Stimulated activated naive CD8-positive, alpha-beta T cell treated with anti-CD3 and anti-CD28 coated beads, Interleukin-15, Interleukin-2, amounts not matched to agents 100 ng/mL and 50 ng/mL, for 24 hours (primary cell): ENCODE measurements around the gene NTN1.

ENCODE experiments used
- H3K27ac Mint-ChIP-seq: one replicate; pipeline ENCODE4 v1.8.0; 2021; ENCODE audit warnings: mild to moderate bottlenecking, mixed read lengths
- H3K27me3 Mint-ChIP-seq: one replicate; pipeline ENCODE4 v1.8.0; 2021; ENCODE audit warnings: mixed read lengths
- H3K36me3 Mint-ChIP-seq: one replicate; pipeline ENCODE4 v1.8.0; 2021; ENCODE audit warnings: low read depth, mixed read lengths
- H3K4me1 Mint-ChIP-seq: one replicate; pipeline ENCODE4 v1.8.0; 2021; ENCODE audit warnings: low read depth, mixed read lengths
- H3K4me3 Mint-ChIP-seq: one replicate; pipeline ENCODE4 v1.8.0; 2021; ENCODE audit warnings: mild to moderate bottlenecking, mixed read lengths
- H3K9me3 Mint-ChIP-seq: one replicate; pipeline ENCODE4 v1.8.0; 2021; ENCODE audit warnings: mixed read lengths

Gene NTN1

DNA sequence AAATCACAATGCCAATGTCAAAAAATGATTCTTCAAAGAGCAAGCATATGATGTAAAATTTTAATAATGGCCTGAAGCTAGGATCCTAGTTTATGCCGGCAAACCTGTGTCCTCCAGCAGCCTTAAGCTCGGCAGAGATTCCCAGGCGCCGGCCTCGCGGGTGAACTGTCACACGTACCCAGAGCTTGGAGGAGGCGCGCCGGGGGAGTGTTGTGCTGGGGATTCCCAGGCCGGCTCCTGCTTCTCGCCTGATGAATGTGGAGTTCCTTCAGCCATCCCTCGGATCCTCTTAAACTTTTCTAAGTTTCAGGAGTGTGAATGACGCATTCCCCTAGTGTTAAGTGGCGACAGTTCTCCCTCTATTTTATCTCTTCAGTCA lies 19.1 kb upstream of the NTN1 start:
- no peak overlapping the region for H3K27ac Mint-ChIP-seq
- H3K36me3 Mint-ChIP-seq, result peaks cover 3% of the 10 kb centered on the region
- H3K27me3 Mint-ChIP-seq, result peaks cover 57% of the 10 kb centered on the region
- H3K9me3 Mint-ChIP-seq, result no peaks in the 10 kb centered on the region
- H3K4me3 Mint-ChIP-seq, result peak overlapping the region; percentile 60
- peaks cover 15% of the 10 kb centered on the region for H3K4me1 Mint-ChIP-seq

DNA sequence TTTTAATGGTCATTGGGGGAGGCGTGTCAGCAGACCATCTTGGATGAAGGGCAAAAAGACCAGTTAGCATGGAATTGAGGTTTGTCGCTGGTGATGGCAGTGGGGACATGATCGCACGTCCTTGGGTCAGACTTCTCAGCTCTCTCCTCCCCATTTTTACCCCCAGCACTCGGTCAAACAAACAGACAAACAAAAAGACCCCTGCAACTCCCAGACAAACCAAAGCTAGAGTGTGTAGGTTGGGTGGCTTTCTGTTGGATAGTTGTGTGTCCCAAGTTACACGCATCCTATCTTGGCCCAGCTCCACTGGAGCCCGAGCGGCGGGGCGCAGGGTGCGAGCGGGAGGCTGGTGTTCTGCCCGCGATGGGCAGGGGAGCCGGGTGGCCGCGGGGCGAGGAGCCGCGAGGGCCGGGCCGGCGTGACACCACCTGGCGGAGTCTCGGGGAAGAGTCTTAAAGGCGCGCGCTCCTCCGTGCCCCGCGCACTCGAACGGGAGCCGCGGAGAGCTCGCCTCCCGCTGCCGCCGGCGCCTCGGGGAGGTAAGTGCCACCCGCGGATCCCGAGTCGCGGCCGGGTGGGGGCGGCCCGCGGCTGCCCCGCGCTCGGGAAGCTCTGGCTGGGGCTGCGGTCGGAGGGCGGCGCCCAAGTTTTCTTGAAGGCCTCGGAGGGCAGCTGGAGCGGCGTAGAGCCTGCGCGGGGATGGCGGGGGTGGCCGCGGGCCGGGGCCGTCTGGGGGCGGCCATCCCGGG lies 18.5 kb upstream of the NTN1 start:
- H3K4me1 Mint-ChIP-seq, result peaks cover 15% of the 10 kb centered on the region
- peaks cover 3% of the 10 kb centered on the region for H3K36me3 Mint-ChIP-seq
- no peaks in the 10 kb centered on the region for H3K9me3 Mint-ChIP-seq
- peak overlapping the region; percentile 60 for H3K4me3 Mint-ChIP-seq
- peaks cover 63% of the 10 kb centered on the region for H3K27me3 Mint-ChIP-seq
- no peak overlapping the region for H3K27ac Mint-ChIP-seq

DNA sequence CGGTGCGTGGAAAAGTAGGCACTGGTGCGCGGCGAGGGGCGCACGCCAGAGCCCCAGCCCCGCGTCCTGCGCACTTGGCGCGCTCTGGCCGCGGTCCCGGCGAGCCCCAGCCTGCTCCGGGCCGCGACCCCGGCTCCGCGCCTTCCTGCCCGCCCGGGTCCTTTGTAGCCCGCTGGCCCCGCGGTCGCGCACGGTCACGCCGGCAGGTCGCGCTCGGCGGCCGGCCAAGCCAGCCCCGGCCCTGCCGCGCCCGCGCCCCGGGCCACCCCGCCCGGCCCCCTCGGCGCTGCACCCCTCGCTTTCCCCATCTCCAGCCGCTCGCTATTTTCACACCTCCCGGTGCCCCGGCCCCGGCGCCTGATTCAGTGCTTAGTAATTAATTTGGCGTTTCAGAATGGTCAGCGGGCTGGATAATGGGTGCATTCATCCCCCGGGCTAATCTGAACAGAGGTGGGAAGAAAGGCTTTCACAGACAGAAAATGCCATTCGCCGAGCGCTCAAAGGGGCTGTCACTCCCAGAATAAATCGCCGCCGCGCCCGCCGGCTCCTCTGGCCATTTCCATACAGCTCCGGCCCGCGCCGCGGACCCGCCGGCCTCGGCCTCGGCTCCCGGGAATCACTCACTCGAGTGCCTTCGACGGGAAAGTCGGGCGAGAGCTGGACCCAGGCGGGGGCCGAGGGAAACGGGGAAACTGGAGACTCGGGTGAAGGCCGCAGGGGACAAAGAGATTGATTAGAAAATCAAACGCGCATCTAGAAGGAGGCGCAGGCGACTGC lies 17.8 kb upstream of the NTN1 start:
- Mint-ChIP-seq H3K36me3 (peaks cover 3% of the 10 kb centered on the region), H3K27me3 (peaks cover 62% of the 10 kb centered on the region), H3K4me3 (peak overlapping the region; percentile 30), H3K9me3 (no peaks in the 10 kb centered on the region), H3K27ac (no peak overlapping the region), H3K4me1 (peaks cover 15% of the 10 kb centered on the region)

DNA sequence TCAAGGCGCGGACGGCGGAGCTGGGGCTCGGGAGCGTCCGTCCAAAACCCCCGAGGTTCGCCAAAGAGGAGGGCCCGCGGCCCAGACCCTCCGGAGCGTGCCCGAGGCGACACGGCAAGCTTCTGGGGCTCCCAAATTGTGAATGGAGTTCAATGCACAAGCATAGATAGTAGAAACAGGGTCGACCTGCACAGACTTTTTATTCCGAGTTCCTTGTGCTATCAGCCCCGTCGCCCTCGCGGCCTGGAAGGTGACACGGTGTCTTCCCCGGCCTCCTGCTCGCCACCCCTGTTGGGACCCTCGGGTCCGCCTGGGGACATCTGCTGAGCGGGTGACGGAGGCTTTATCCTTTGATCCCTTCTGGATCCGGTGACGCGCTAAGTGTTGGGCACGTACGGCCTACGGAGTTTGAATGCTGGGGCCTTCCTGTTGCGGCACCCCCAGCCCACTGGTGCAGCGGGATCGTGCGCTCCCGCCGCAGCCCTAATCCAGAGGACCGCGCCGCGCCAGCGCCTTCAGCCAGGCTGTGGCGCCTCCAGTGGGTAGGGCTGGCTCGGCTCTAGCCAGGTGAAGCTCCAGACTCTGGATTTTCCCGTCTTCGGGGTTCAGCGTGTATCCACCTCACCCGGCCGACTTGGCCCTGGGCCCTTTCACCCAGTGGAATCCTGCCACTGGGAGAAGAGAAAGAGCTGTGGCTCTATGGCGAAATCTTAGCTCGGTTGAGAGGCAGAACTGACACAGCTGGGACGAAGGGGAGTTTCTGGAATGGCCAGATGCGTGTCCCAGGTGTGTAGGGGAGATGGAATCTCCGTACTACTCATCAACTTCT lies 17.0 kb upstream of the NTN1 start:
- Mint-ChIP-seq H3K4me1 (peaks cover 15% of the 10 kb centered on the region), H3K27me3 (peaks cover 66% of the 10 kb centered on the region), H3K27ac (no peak overlapping the region), H3K9me3 (no peaks in the 10 kb centered on the region), H3K4me3 (no peak overlapping the region), H3K36me3 (peaks cover 3% of the 10 kb centered on the region)

DNA sequence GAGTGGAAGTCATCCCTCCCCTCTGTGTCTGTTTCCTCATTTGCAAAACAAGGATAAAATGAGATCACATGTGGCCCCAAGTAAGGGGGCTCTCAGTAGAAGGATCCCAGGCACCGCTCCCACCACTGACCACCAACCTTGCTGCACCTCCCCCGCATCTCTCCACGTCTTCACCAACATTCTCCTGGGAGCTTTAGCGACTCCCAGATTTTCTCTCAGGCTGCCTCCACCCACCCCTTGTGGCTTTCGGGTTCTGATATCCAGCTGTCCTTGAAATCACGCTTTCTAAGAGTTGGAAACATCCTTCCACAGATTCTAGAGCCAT lies 16.4 kb upstream of the NTN1 start:
- Mint-ChIP-seq H3K4me3 (no peak overlapping the region), H3K9me3 (no peaks in the 10 kb centered on the region), H3K27ac (no peak overlapping the region), H3K36me3 (peaks cover 3% of the 10 kb centered on the region), H3K4me1 (peaks cover 15% of the 10 kb centered on the region), H3K27me3 (peaks cover 70% of the 10 kb centered on the region)

DNA sequence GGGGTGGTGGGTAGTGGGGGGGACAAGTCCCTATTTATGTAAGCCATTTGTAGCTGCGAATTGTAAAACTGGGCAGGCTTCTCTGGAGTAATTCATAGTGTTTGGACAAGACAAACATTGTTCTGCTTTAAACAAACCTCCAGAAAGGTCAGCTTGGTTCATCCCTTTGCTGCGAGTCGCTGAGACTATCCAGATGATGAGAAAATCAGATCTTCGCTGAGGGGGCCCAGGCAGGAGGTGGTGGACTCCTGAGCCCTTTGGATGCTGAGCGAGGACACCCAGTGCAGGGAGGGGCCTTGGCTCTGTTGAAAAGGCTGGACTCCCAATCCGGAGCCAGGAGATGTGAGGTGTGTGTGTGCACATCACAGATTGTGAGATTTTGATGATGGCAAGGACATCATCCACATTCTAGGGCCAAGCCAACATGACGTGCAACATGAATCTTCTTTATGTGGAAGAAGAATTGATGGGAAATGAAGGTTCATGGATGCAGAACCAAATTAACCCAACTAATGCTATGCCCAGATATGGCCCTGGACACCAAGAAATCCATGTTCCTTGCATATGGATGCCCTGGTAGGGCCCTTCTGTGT lies 15.0 kb upstream of the NTN1 start:
- H3K4me1 Mint-ChIP-seq, result peaks cover 15% of the 10 kb centered on the region
- H3K27ac Mint-ChIP-seq, result no peak overlapping the region
- H3K27me3 Mint-ChIP-seq, result peaks cover 72% of the 10 kb centered on the region
- H3K9me3 Mint-ChIP-seq, result no peaks in the 10 kb centered on the region
- peaks cover 3% of the 10 kb centered on the region for H3K36me3 Mint-ChIP-seq
- no peak overlapping the region for H3K4me3 Mint-ChIP-seq

DNA sequence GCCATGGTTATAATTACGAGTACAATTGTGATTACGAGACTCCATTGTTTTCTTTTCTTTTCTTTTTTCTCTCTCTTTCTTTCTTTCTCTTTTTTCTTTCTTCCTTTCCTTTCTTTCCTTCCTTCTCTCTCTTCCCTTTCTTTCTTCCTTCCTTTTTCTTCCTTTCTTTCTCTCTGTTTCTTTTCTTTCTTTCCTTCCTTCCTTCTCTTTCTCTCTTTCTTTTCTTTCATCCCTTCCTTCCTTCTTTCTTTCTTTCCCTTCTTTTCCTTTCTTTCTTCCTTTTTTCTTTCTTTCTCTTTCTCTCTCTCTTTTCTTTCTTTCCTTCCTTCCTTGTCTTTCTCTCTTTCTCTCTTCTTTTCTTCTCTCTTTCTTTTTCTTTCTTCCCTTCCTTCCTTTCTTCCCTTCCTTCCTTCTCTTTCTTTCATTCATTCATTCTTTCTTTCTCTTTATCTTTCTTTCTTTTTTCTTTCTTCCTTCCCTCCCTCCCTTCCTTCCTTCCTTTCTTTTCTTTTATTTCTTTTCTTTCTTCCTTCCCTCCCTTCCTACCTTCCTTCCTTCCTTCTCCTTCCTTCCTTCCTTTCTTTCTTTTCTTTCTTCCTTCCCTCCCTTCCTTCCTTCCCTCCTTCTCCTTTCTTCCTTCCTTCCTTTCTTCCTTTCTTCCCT lies 14.1 kb upstream of the NTN1 start:
- H3K36me3 Mint-ChIP-seq, result peaks cover 3% of the 10 kb centered on the region
- peaks cover 11% of the 10 kb centered on the region for H3K4me1 Mint-ChIP-seq
- no peak overlapping the region for H3K4me3 Mint-ChIP-seq
- no peak overlapping the region for H3K27ac Mint-ChIP-seq
- H3K9me3 Mint-ChIP-seq, result no peaks in the 10 kb centered on the region
- H3K27me3 Mint-ChIP-seq, result peaks cover 67% of the 10 kb centered on the region

DNA sequence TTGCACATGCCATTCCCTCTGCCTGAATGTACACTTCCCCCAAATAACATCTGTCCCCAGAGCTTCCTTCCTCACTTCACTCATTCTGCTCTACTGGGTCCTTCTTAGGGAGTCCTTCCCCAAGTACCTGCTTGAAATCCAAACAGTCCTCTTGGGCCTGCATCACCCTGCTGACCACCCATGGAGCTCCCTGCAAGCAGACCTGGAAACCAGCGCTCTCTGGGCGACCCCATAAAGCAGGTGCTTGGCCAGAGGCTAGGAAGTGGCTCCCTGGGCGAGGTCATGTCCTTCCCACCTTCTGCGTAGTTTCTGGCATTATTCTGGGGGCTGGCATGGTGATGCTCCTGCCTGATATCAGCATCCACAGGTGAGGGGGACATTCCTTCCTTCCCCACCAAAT lies 12.2 kb upstream of the NTN1 start:
- Mint-ChIP-seq H3K27me3 (peaks cover 70% of the 10 kb centered on the region), H3K36me3 (peaks cover 3% of the 10 kb centered on the region), H3K4me3 (no peak overlapping the region), H3K4me1 (peaks cover 5% of the 10 kb centered on the region), H3K27ac (no peak overlapping the region), H3K9me3 (no peaks in the 10 kb centered on the region)

DNA sequence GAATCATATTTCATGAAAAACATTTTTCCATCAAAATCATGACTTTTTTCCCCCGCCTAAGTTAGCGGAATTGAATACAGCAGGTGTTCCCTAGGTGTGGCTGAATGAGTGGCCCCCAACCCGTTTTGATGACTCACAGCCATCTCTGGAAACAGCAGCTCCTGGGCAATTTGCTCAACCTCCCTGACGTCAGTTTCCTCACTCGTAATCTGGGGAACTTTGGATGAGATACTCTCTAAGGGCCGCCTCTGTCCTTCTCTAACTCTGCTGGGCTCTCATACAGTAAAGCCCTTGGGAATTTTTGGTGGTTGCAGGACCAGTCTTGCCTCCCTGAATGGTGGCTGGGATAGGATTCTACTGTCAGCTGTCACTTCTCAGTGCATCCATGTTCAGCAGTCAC lies 11.6 kb upstream of the NTN1 start:
- Mint-ChIP-seq H3K27me3 (peaks cover 72% of the 10 kb centered on the region), H3K36me3 (peaks cover 3% of the 10 kb centered on the region), H3K27ac (no peak overlapping the region), H3K4me1 (peaks cover 4% of the 10 kb centered on the region), H3K9me3 (no peaks in the 10 kb centered on the region), H3K4me3 (no peak overlapping the region)

DNA sequence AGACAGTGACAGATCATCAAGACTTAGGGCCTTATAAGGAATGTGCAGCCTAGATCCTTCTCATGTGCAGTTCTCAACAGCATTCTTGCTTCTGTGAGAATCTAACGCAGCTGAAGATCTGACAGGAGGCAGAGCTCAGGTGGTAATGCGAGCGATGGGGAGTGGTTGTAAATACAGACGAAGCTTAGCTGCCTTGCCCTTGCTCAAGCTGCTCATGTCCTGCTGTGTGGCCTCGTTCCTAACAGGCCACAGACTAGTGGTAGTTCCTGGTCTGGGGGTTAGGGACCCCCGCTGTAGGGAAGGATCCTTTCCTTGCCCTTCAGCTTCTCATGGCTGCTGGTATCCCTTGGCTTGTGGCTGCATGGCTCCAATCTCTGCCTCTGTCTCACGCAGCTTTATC lies 10.3 kb upstream of the NTN1 start:
- Mint-ChIP-seq H3K4me1 (no peaks in the 10 kb centered on the region), H3K27me3 (peaks cover 63% of the 10 kb centered on the region), H3K36me3 (peaks cover 3% of the 10 kb centered on the region), H3K27ac (no peak overlapping the region), H3K4me3 (no peak overlapping the region), H3K9me3 (no peaks in the 10 kb centered on the region)

DNA sequence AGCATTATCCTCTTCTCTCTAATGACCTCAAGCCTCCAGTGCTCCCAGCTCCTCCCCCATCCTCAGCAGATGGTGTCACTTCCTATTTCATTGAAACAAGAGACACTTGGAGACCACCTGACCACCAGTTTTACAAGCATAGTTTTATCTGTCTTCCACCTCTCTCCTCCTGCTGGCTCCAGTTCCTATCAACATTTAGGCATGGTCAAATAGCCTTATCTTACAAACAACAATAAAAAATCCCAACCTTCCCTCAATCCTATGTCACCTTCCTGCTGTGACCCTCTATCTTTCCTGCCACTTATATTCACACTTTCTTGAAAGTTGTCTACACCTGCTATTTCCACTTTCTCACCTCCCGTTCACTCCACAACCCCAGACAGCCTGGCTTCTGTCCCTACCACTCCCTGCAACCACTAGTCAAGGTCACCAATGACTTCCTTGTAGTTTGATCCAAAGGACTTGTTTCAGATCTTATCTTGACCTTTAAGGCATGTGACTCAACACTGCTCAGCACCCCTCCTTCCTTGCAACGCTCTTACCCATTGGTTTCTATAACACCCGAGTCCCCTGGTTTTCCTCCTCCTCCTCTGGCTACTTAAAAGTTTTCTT lies 4.3 kb upstream of the NTN1 start:
- H3K27ac Mint-ChIP-seq, result no peak overlapping the region
- H3K36me3 Mint-ChIP-seq, result no peaks in the 10 kb centered on the region
- peaks cover 36% of the 10 kb centered on the region for H3K27me3 Mint-ChIP-seq
- H3K4me3 Mint-ChIP-seq, result no peak overlapping the region
- no peaks in the 10 kb centered on the region for H3K9me3 Mint-ChIP-seq
- no peaks in the 10 kb centered on the region for H3K4me1 Mint-ChIP-seq

DNA sequence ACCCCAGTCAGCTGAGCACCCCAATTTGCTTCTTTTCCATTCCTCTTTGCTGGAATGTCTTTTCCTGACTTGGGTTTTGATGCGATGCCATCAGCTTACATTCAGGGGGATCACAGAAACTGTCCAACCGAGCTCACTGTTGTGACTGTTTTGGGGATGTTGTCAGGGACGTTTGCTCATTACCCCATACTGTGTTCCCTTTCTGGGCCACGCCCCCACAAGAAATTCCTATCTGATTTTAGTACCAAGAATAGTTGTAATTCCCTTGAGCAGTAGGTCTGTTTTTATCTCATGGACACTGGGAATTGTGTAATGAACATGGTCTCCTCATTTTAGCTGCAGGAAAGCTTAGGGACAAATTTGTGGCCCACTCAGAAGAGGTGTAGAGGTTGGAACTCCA lies 2.6 kb upstream of the NTN1 start:
- Mint-ChIP-seq H3K36me3 (no peaks in the 10 kb centered on the region), H3K4me1 (peaks cover 10% of the 10 kb centered on the region), H3K27me3 (peaks cover 35% of the 10 kb centered on the region), H3K4me3 (no peak overlapping the region), H3K27ac (no peak overlapping the region), H3K9me3 (no peaks in the 10 kb centered on the region)

DNA sequence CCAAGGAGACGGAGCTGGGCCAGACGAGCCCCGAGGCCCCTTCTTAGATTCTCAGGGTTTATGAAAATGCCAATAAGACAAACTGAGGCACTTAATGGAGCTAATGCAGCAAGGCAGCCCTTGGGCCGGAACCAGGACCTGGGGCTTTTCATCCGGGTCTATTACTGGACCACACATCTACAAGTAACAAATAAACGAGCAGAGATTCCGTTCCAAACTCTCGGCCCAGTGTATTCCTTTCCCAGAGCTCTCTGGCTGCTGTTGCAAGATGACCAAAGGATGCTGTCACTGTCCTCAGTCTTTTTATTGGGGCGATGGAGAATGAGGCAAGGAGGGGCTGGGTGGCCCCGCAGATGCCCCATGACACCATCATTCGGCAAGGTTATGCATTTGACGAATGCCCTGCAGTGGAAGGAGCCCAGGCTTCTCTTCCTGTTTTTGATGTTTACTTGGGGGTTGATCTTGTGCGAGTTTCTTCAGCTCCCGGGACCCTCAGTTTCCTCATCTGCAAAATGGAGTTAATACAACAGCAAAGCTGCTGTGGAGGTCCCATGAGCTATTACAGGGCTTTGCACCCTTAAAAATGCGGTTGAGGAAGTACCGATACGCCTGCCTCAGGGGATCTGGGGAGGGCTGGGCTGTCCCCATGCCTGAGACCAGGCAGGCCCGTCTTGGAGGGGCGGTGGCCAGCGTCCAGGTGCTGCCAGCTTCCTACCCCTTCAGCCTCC lies 1.1 kb upstream of the NTN1 start:
- Mint-ChIP-seq H3K27me3 (peaks cover 47% of the 10 kb centered on the region), H3K9me3 (no peaks in the 10 kb centered on the region), H3K4me1 (peaks cover 12% of the 10 kb centered on the region), H3K36me3 (no peaks in the 10 kb centered on the region), H3K27ac (no peak overlapping the region), H3K4me3 (peak overlapping the region; percentile 58)

DNA sequence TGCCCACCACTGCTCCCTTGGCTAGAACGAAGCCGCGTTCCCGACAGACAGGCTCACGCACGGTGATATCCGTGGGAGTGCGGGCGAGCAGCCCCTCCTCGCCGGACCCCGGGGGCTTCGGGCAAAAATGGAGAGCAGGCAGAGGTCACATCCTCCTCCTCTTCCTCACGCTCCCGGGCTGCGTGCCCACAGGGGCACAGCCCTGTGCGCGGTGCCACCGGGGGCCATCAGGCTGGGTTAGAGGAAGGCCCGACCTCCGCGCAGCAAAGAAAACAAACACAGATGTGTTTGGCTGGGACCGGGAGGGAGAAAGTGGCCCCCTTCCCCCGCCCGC lies 519 bp upstream of the NTN1 start:
- Mint-ChIP-seq H3K4me3 (peak overlapping the region; percentile 58), H3K36me3 (no peaks in the 10 kb centered on the region), H3K9me3 (no peaks in the 10 kb centered on the region), H3K27ac (no peak overlapping the region), H3K4me1 (peaks cover 12% of the 10 kb centered on the region), H3K27me3 (peaks cover 47% of the 10 kb centered on the region)
